ENCODE measurements around the gene GGTA1. TPM values are rescaled to one million over a fixed set of nuclear protein-coding genes. Genes with fewer than 3 reads are reported as not detected.

The GGTA1 gene
- total RNA-seq, 4 donors from 2014 or later = 5.8 to 8.6 (median 6.5) TPM

- Histone ChIP-seq H3K4me3 (no peak overlapping the region), H3K27me3 (no peaks in the 10 kb centered on the region), H3K9me3 (no peaks in the 10 kb centered on the region), H3K4me1 (no peaks in the 10 kb centered on the region), H3K27ac (no peak overlapping the region), H3K36me3 (no peaks in the 10 kb centered on the region)
- no peak for TF ChIP-seq EP300 (IDR thresholded peaks at IDR 0.05)
- no peak for TF ChIP-seq CTCF (IDR thresholded peaks at IDR 0.05)
- no peak for TF ChIP-seq POLR2AphosphoS5 (IDR thresholded peaks at IDR 0.05)
- TF ChIP-seq POLR2A (IDR thresholded peaks at IDR 0.05) = no peak
- no peak for DNase-seq (ENCODE audit: low spot score in 2 of 2)
Observed at GRCh38 chr9:121434969-121435368, 64.7 kb downstream of the GGTA1 start.

GRCh38 chr9:121427899-121428298, 71.7 kb downstream of the GGTA1 start:
- H3K4me3 ChIP-seq = no peak overlapping the region
- no peak for TF ChIP-seq CTCF (IDR thresholded peaks at IDR 0.05)
- no peak for TF ChIP-seq POLR2AphosphoS5 (IDR thresholded peaks at IDR 0.05)
- TF ChIP-seq EP300 (IDR thresholded peaks at IDR 0.05) = no peak
- H3K9me3 ChIP-seq = no peaks in the 10 kb centered on the region
- no peak overlapping the region for H3K27ac ChIP-seq
- H3K4me1 ChIP-seq = no peaks in the 10 kb centered on the region
- WGBS = 81% methylated on average over 1 of the region's 1 CpG
- H3K27me3 ChIP-seq = no peaks in the 10 kb centered on the region
- no peak for DNase-seq (ENCODE audit: low spot score in 2 of 2)
- H3K36me3 ChIP-seq = no peaks in the 10 kb centered on the region

GRCh38 chr9:121424024-121424432, 75.6 kb downstream of the GGTA1 start:
- Histone ChIP-seq H3K36me3 (no peaks in the 10 kb centered on the region), H3K27me3 (no peaks in the 10 kb centered on the region), H3K4me1 (no peaks in the 10 kb centered on the region), H3K9me3 (no peaks in the 10 kb centered on the region), H3K27ac (no peak overlapping the region), H3K4me3 (no peak overlapping the region)
- DNase-seq (ENCODE audit: low spot score in 2 of 2) = no peak
- no peak for TF ChIP-seq EP300 (IDR thresholded peaks at IDR 0.05)
- no peak for TF ChIP-seq POLR2AphosphoS5 (IDR thresholded peaks at IDR 0.05)
- no peak for TF ChIP-seq POLR2A (IDR thresholded peaks at IDR 0.05)
- TF ChIP-seq CTCF (IDR thresholded peaks at IDR 0.05) = no peak
- WGBS = 94% methylated on average over 1 of the region's 1 CpG

GRCh38 chr9:121411993-121412392, 87.7 kb downstream of the GGTA1 start:
- Histone ChIP-seq H3K36me3 (no peaks in the 10 kb centered on the region), H3K27me3 (no peaks in the 10 kb centered on the region), H3K4me1 (no peaks in the 10 kb centered on the region), H3K27ac (no peak overlapping the region), H3K9me3 (no peaks in the 10 kb centered on the region), H3K4me3 (no peak overlapping the region)
- 89% methylated on average over 3 of the region's 3 CpGs for whole genome bisulfite sequencing
- TF ChIP-seq CTCF (IDR thresholded peaks at IDR 0.05) (no peak), POLR2AphosphoS5 (IDR thresholded peaks at IDR 0.05) (no peak), POLR2A (IDR thresholded peaks at IDR 0.05) (no peak), EP300 (IDR thresholded peaks at IDR 0.05) (no peak)
- DNase-seq (ENCODE audit: low spot score in 2 of 2) = no peak

GRCh38 chr9:121405899-121406298, 93.7 kb downstream of the GGTA1 start:
- TF ChIP-seq CTCF (IDR thresholded peaks at IDR 0.05) (no peak), POLR2A (IDR thresholded peaks at IDR 0.05) (no peak), POLR2AphosphoS5 (IDR thresholded peaks at IDR 0.05) (no peak), EP300 (IDR thresholded peaks at IDR 0.05) (no peak)
- WGBS = 92% methylated on average over 1 of the region's 1 CpG

More at GRCh38 chr9:121405899-121406298, 93.7 kb downstream of the GGTA1 start:
- Histone ChIP-seq H3K4me1 (no peaks in the 10 kb centered on the region), H3K27me3 (no peaks in the 10 kb centered on the region), H3K9me3 (no peaks in the 10 kb centered on the region), H3K4me3 (no peak overlapping the region), H3K27ac (no peak overlapping the region), H3K36me3 (no peaks in the 10 kb centered on the region)
- DNase-seq (ENCODE audit: low spot score in 2 of 2) = no peak

Other genes starting within 250 kb of the GGTA1 start
- gene GSN, start 231.7 kb downstream of the GGTA1 start, total RNA-seq = 100 to 1,000 TPM; 681 to 944 (median 771) TPM
- 100 to 1,000 TPM; 166 to 238 (median 185) TPM for gene STOM, start 129.6 kb downstream of the GGTA1 start, total RNA-seq
- 10 to 100 TPM; 47.6 to 55.6 (median 50.3) TPM for gene DAB2IP, start 151.8 kb upstream of the GGTA1 start, total RNA-seq